DOHH2 (cell line): ENCODE data around the gene PANX3.
A peak's percentile ranks its signal among the peaks of the same experiment; 100 is the strongest.

Experiments used
- H3F3A ChIP-seq: fragments of 200-600 bp; sonication (generic), shearing (Covaris generic); 2 replicates; pipeline ENCODE4 v1.6.0; 2016; ENCODE audit warnings: antibody characterized with exemption, mild to moderate bottlenecking; ENCODE audit not compliant: control insufficient read depth, insufficient read depth
- H3K27ac ChIP-seq: fragments of 200-600 bp; sonication (generic); 2 replicates; pipeline ENCODE4 v1.5.1; 2014; ENCODE audit warnings: low read depth, mild to moderate bottlenecking, low read length, moderate library complexity
- H3K27me3 ChIP-seq: fragments of 200-600 bp; sonication (generic); 2 replicates; pipeline ENCODE4 v1.6.1; 2014; ENCODE audit warnings: mild to moderate bottlenecking, low read length, mixed read lengths; ENCODE audit not compliant: control insufficient read depth
- H3K36me3 ChIP-seq: fragments of 200-600 bp; sonication (generic); 2 replicates; pipeline ENCODE4 v1.6.1; 2014; ENCODE audit warnings: mild to moderate bottlenecking, low read length, moderate library complexity, mixed read lengths; ENCODE audit not compliant: control insufficient read depth
- H3K4me1 ChIP-seq: fragments of 200-600 bp; sonication (generic); 2 replicates; pipeline ENCODE4 v1.6.1; 2014; ENCODE audit warnings: mild to moderate bottlenecking, low read length, mixed read lengths; ENCODE audit not compliant: control insufficient read depth
- H3K4me2 ChIP-seq: fragments of 200-600 bp; sonication (generic); 2 replicates; pipeline ENCODE4 v1.6.0; 2014; ENCODE audit warnings: mild to moderate bottlenecking, low read length, moderate library complexity
- H3K4me3 ChIP-seq: fragments of 200-600 bp; sonication (generic); 2 replicates; pipeline ENCODE4 v1.5.1; 2014; ENCODE audit warnings: mild to moderate bottlenecking, low read length, mixed read lengths
- H3K79me2 ChIP-seq: fragments of 200-600 bp; sonication (generic); 2 replicates; pipeline ENCODE4 v1.6.1; 2014; ENCODE audit warnings: mild to moderate bottlenecking, low read length, mixed read lengths; ENCODE audit not compliant: control insufficient read depth
- H3K9me2 ChIP-seq: fragments of 200-600 bp; sonication (generic); replicated peaks from 2 replicates; pipeline ENCODE4 v1.6.1; 2014; ENCODE audit warnings: mild to moderate bottlenecking, low read length, mixed read lengths; ENCODE audit not compliant: control insufficient read depth
- H3K9me3 ChIP-seq: fragments of 200-600 bp; sonication (generic); 2 replicates; pipeline ENCODE4 v1.6.1; 2014; ENCODE audit warnings: antibody characterized with exemption, low read length, mixed read lengths; ENCODE audit not compliant: control insufficient read depth, insufficient read depth
- H4K20me1 ChIP-seq: fragments of 200-600 bp; sonication (generic); 2 replicates; pipeline ENCODE4 v1.6.0; 2014; ENCODE audit warnings: low read depth, mild to moderate bottlenecking, antibody characterized with exemption, low read length, moderate library complexity; ENCODE audit not compliant: control insufficient read depth, insufficient read depth
- CTCF ChIP-seq: fragments of 200-600 bp; sonication (generic); IDR thresholded peaks from one replicate; pipeline ENCODE4 v1.5.1; 2014; ENCODE audit warnings: antibody characterized with exemption, mild to moderate bottlenecking, low read depth, low read length; ENCODE audit not compliant: poor library complexity, severe bottlenecking
- EZH2phosphoT487 ChIP-seq: fragments of 200-600 bp; sonication (generic); IDR thresholded peaks from 2 replicates; pipeline ENCODE4 v1.6.1; 2017; ENCODE audit warnings: borderline replicate concordance, mild to moderate bottlenecking, antibody characterized with exemption, low read length, moderate library complexity, mixed read lengths

Gene PANX3

DNA sequence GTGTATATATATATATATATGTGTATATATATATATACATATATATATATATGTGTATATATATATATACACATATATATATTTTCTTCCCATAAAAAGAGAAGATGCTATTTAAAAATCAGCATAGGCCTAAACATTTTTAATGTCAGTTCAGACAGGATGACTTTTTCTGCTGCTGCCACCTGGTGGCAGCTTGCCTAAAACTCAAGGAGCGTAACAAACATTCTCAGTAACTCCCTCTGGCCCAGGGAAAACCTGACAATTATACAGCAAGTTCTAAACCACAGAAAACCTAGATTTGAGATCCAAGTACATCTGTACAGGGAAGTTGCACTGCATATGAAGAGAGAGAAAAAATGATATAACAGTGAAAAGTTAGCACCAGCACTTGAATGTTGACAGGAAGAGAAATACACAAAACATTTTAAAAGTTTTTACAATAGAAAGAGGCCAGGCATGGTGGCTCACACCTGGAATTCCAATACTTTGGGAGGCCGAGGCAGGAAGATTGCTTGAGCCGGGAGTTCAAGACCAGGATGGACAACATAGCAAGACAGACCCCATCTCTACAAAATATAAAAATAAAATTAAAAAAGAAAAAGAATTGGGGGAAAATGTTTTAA lies 24.9 kb upstream of the PANX3 start:
- no peaks in the 10 kb centered on the region for H3F3A ChIP-seq
- no peaks in the 10 kb centered on the region for H3K4me1 ChIP-seq
- H3K9me3 ChIP-seq = no peaks in the 10 kb centered on the region
- H3K36me3 ChIP-seq = no peaks in the 10 kb centered on the region
- no peak overlapping the region for H3K4me3 ChIP-seq
- H3K9me2 ChIP-seq = no peaks in the 10 kb centered on the region
- H3K27me3 ChIP-seq = no peaks in the 10 kb centered on the region; the same call in none of the 2 replicates
- H3K27ac ChIP-seq = no peak overlapping the region
- H3K79me2 ChIP-seq = no peaks in the 10 kb centered on the region
- H4K20me1 ChIP-seq = no peaks in the 10 kb centered on the region
- no peak for TF ChIP-seq EZH2phosphoT487
- peak; percentile 77 for TF ChIP-seq CTCF
- no peak overlapping the region for H3K4me2 ChIP-seq

GRCh38 chr11:124591430-124591829 lies 19.8 kb upstream of the PANX3 start:
- no peaks in the 10 kb centered on the region for H3K9me3 ChIP-seq
- no peak for TF ChIP-seq EZH2phosphoT487
- no peak for TF ChIP-seq CTCF
- H3K9me2 ChIP-seq = no peaks in the 10 kb centered on the region
- H3K79me2 ChIP-seq = no peaks in the 10 kb centered on the region
- H3K4me3 ChIP-seq = no peak overlapping the region
- H3K4me2 ChIP-seq = no peak overlapping the region
- no peaks in the 10 kb centered on the region for H3F3A ChIP-seq
- H3K4me1 ChIP-seq = no peaks in the 10 kb centered on the region
- H4K20me1 ChIP-seq = no peaks in the 10 kb centered on the region
- H3K27ac ChIP-seq = no peak overlapping the region
- no peaks in the 10 kb centered on the region for H3K36me3 ChIP-seq
- peaks cover 8% of the 10 kb centered on the region; the same call in 1 of the 2 replicates for H3K27me3 ChIP-seq

DNA sequence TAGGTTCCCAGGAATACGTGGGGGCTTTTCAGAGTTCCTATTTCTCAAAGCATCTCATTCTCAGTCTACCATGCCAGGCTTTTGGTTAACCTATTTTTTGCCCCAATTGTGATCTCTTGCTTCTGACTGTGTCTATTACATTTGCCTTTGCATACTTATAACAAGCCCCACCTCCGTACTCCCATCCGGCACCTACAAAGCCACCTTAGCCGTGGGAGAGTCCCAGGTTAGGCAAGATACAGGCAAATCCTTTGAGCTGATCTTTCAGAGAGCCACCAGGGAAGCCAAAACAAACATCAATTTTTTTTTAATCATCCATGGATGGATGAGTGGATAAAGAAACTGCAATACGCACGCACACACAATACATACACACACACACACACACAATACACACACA lies 18.6 kb upstream of the PANX3 start:
- Histone ChIP-seq H3K4me3 (no peak overlapping the region), H4K20me1 (no peaks in the 10 kb centered on the region), H3K27me3 (peaks cover 16% of the 10 kb centered on the region), H3K27ac (no peak overlapping the region), H3K4me2 (no peak overlapping the region), H3K79me2 (no peaks in the 10 kb centered on the region), H3K36me3 (no peaks in the 10 kb centered on the region), H3F3A (no peaks in the 10 kb centered on the region), H3K9me2 (no peaks in the 10 kb centered on the region), H3K4me1 (no peaks in the 10 kb centered on the region), H3K9me3 (no peaks in the 10 kb centered on the region)
- TF ChIP-seq CTCF = no peak
- TF ChIP-seq EZH2phosphoT487 = no peak
